Measurements from ENCODE around the gene SFMBT2.

SFMBT2 gene

DNA sequence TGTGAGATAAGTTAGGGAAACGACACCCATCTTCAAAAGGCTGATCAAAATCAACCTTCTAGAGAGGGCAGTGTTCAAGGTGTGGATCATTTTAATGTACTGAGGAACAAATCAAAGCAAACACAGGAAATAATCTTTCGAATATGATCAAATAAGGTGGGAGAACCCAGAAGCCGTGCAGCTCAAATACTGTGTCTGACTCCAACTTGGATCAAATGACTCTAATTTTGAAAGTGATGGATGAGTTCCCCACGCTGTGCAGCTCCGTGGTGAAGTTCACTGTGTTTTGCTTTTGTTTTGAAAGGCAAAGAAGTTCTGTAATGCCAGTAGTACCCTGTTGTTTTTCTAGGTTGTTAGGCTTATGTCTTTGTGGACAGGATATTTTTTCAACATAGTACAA lies 250.9 kb downstream of the SFMBT2 start:
- DNase-seq (ENCODE audit: low read depth): no peak
- H3K4me3 ChIP-seq (ENCODE audit: low read depth, low read length): no peak overlapping the region
- in situ Hi-C loops (cut with HindIII; ENCODE audit: low sequenced_read_pairs): no loop called here
- TF ChIP-seq, protein P1, sequence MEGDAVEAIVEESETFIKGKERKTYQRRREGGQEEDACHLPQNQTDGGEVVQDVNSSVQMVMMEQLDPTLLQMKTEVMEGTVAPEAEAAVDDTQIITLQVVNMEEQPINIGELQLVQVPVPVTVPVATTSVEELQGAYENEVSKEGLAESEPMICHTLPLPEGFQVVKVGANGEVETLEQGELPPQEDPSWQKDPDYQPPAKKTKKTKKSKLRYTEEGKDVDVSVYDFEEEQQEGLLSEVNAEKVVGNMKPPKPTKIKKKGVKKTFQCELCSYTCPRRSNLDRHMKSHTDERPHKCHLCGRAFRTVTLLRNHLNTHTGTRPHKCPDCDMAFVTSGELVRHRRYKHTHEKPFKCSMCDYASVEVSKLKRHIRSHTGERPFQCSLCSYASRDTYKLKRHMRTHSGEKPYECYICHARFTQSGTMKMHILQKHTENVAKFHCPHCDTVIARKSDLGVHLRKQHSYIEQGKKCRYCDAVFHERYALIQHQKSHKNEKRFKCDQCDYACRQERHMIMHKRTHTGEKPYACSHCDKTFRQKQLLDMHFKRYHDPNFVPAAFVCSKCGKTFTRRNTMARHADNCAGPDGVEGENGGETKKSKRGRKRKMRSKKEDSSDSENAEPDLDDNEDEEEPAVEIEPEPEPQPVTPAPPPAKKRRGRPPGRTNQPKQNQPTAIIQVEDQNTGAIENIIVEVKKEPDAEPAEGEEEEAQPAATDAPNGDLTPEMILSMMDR (IDR thresholded peaks at IDR 0.05; ENCODE audit: low read depth, low read length, missing control alignments): no peak

DNA sequence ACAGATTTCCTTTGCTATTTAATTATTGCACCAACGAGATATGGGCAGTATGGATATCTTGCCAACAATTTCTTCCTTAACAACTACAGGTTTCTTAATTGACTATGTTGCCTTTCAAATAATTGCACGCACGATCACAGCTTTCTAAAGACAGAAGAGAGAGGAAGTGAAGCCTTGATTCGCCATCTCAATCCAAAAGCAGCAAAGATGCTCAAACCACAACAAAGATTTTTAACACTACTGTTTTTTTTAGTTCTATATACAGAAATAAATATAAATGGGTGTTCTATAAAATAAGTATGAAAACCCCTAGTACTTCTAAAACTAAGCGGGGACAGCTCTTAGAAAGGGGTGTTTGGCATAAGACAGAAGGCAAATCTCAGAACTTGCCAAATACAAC lies 251.3 kb downstream of the SFMBT2 start:
- in situ Hi-C loops (cut with HindIII; ENCODE audit: low sequenced_read_pairs): no loop called here
- TF ChIP-seq, protein P1 (IDR thresholded peaks at IDR 0.05; ENCODE audit: low read depth, low read length, missing control alignments): no peak
- DNase-seq (ENCODE audit: low read depth): no peak
- H3K4me3 ChIP-seq (ENCODE audit: low read depth, low read length): no peak overlapping the region

DNA sequence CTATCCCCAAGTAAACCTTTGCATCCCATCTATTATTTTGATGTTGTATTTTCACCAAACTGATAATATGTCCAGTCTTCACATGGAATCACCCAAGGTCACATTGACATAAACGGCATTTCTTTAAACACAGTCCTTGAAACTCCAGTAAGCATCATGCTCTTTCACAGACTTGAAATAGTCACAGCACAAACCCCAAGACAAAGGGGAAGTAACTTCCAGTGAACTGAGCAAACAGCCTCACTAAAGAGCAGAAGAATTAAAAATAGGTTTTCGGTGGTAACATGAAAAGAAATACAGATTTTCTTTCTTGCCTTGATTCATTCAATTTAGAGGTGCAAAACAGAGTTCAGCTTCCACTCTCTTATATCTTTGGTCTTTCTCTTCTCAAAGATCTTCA lies 253.7 kb downstream of the SFMBT2 start:
- no peak for DNase-seq (ENCODE audit: low read depth)
- H3K4me3 ChIP-seq (ENCODE audit: low read depth, low read length): no peak overlapping the region
- in situ Hi-C loops (cut with HindIII; ENCODE audit: low sequenced_read_pairs): no loop called here
- TF ChIP-seq, protein P1 (IDR thresholded peaks at IDR 0.05; ENCODE audit: low read depth, low read length, missing control alignments): no peak

DNA sequence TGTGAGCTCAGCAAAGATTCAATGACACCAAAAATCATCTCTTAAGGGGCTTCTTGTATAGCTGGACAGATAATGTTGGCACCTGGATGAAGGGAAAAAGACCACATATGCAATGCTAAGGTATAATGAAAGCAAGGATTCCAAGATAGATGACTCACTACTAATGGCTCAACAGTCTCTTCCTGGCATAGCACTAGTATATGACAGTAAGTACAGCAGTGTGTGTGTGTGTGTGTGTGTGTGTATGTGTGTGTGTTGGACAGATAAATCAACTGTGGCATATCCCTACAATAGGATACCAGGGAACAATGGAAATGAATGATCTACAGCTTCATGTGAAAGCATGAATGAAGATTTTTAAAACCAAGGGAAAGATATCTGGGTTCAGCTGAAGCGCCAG lies 257.1 kb downstream of the SFMBT2 start:
- TF ChIP-seq, protein P1 (IDR thresholded peaks at IDR 0.05; ENCODE audit: low read depth, low read length, missing control alignments): no peak
- in situ Hi-C loops (cut with HindIII; ENCODE audit: low sequenced_read_pairs): no loop called here
- no peak overlapping the region for H3K4me3 ChIP-seq (ENCODE audit: low read depth, low read length)
- DNase-seq (ENCODE audit: low read depth): no peak

DNA sequence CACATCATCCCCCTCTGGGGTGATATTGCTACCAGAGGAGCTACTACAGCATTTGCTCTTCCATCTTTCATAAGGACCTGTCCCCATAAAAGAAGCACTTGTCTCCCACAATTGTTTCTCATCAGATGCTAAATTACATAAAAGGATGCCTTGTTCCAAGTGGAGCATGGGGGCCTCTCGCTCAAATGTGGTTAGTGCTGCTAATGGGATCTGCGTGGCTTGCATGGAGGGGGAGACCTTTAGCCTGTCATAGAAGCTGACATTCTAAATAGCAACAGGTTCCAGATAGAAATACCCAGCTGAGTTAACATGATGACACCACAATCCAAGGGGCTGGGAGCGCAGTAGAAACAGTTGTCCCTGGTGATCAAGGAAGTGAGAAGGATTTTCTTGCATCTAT lies 257.9 kb downstream of the SFMBT2 start:
- in situ Hi-C loops (cut with HindIII; ENCODE audit: low sequenced_read_pairs): no loop called here

DNA sequence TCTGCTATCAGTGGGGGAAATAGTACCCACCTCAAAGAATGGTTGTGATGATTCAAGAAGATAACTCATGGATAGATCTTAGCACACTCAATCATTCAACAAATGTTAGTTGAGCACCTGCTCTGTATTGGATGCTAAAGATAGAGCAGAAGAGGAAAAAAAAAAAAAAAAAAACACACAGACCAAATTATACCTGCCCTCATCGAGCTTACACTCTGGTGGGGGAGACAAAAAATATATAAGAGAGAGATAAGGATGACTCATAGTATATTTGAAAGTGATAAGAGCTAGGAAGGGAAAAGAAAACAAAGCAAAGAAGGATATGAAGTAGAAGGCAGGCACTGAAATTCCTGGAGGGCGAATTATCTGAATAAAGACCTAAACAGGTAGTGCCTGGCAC lies 258.5 kb downstream of the SFMBT2 start:
- no peak overlapping the region for H3K4me3 ChIP-seq (ENCODE audit: low read depth, low read length)
- no peak for DNase-seq (ENCODE audit: low read depth)
- TF ChIP-seq, protein P1 (IDR thresholded peaks at IDR 0.05; ENCODE audit: low read depth, low read length, missing control alignments): no peak
- in situ Hi-C loops (cut with HindIII; ENCODE audit: low sequenced_read_pairs): no loop called here

More for the DNA sequence above, 257.9 kb downstream of the SFMBT2 start:
- no peak for DNase-seq (ENCODE audit: low read depth)
- TF ChIP-seq, protein P1 (IDR thresholded peaks at IDR 0.05; ENCODE audit: low read depth, low read length, missing control alignments): no peak
- no peak overlapping the region for H3K4me3 ChIP-seq (ENCODE audit: low read depth, low read length)

DNA sequence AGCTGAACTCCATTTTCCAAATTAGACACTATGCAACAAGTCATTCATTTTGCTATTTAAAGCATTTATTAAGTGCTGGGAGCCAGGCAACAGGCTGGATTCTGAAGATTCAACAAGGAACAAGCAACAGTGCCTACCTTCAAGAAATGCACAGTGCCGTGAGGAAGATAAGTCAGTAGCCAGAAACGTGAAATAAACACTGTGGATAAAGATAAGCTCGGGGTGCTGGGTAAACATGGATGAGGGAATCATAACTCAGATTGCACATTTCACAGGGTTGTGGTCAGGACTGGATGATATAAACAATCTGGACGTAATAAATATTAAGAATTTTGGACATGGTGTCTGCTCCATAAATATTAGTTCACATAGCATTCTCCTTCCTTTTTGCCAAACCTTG lies 259.3 kb downstream of the SFMBT2 start:
- no peak overlapping the region for H3K4me3 ChIP-seq (ENCODE audit: low read depth, low read length)
- TF ChIP-seq, protein P1 (IDR thresholded peaks at IDR 0.05; ENCODE audit: low read depth, low read length, missing control alignments): no peak
- no peak for DNase-seq (ENCODE audit: low read depth)
- in situ Hi-C loops (cut with HindIII; ENCODE audit: low sequenced_read_pairs): no loop called here

All from astrocyte of the cerebellum (primary cell).